ENCODE results near the gene POLD3.
"Not testable (repeated sequence)": the region's sequence is repeated elsewhere in the genome, so short reads cannot be mapped to it uniquely, and the experiment has no call there.

The POLD3 gene

GRCh38 chr11:74583024-74583624 is 9.3 kb upstream of the POLD3 start:
- no peak for DNase-seq

- DNase-seq = not testable (repeated sequence)
Measured at GRCh38 chr11:74590492-74590891, 1.9 kb upstream of the POLD3 start.

- DNase-seq = no peak
Measured at GRCh38 chr11:74592063-74592440, 330 bp upstream of the POLD3 start.

- no peak for DNase-seq
Measured at GRCh38 chr11:74593463-74593862, 1.1 kb downstream of the POLD3 start.

GRCh38 chr11:74602637-74603556 is 10.5 kb downstream of the POLD3 start:
- DNase-seq = no peak

GRCh38 chr11:74603845-74604244 is 11.5 kb downstream of the POLD3 start:
- DNase-seq = no peak

GRCh38 chr11:74604311-74604710 is 11.9 kb downstream of the POLD3 start:
- DNase-seq = no peak

GRCh38 chr11:74605403-74605802 is 13.0 kb downstream of the POLD3 start:
- no peak for DNase-seq

- DNase-seq = no peak
Measured at GRCh38 chr11:74608431-74608830, 16.0 kb downstream of the POLD3 start.

GRCh38 chr11:74611369-74611861 is 19.0 kb downstream of the POLD3 start:
- no peak for DNase-seq

- DNase-seq = no peak
Measured at GRCh38 chr11:74612877-74613276, 20.5 kb downstream of the POLD3 start.

- no peak for DNase-seq
Measured at GRCh38 chr11:74615311-74615710, 22.9 kb downstream of the POLD3 start.

GRCh38 chr11:74615988-74616387 is 23.6 kb downstream of the POLD3 start:
- DNase-seq = no peak

- DNase-seq = no peak
Measured at GRCh38 chr11:74620531-74620930, 28.1 kb downstream of the POLD3 start.

- no peak for DNase-seq
Measured at GRCh38 chr11:74626130-74626529, 33.7 kb downstream of the POLD3 start.

- no peak for DNase-seq
Measured at GRCh38 chr11:74626604-74627003, 34.2 kb downstream of the POLD3 start.

GRCh38 chr11:74627381-74627780 is 35.0 kb downstream of the POLD3 start:
- no peak for DNase-seq

GRCh38 chr11:74630043-74630442 is 37.7 kb downstream of the POLD3 start:
- DNase-seq = no peak

GRCh38 chr11:74633406-74634393 is 41.3 kb downstream of the POLD3 start:
- DNase-seq = no peak

GRCh38 chr11:74634537-74634936 is 42.2 kb downstream of the POLD3 start:
- no peak for DNase-seq

- DNase-seq = no peak
Measured at GRCh38 chr11:74636630-74637184, 44.3 kb downstream of the POLD3 start.

GRCh38 chr11:74637700-74638099 is 45.3 kb downstream of the POLD3 start:
- no peak for DNase-seq

- DNase-seq = no peak
Measured at GRCh38 chr11:74638869-74639268, 46.5 kb downstream of the POLD3 start.
